Mesenteric fat pad (tissue), 1 donor: ENCODE results near the gene AMIGO2. TPM values are rescaled to one million over a fixed set of nuclear protein-coding genes. Genes with fewer than 3 reads are reported as not detected.
"Not testable (repeated sequence)": the region's sequence is repeated elsewhere in the genome, so short reads cannot be mapped to it uniquely, and the experiment has no call there.

Experiments used
- DNase-seq: peaks from one replicate; pipeline ENCODE4 v3.0.0-alpha.2; 2020; ENCODE audit warnings: low spot score
- total RNA-seq: library from RNA; stranded (reverse); fragmentation: NEBNext Ultra II Directional; extraction: Animal tissue kit (Norgen Biotek cat#: 25700); gene quantifications from one replicate; pipeline ENCODE4 v1.2.1, GENCODE V29; 2021
- donor health status: DM: yes; HTN: yes; CAD: no.

Gene AMIGO2
- total RNA-seq, 1 donor from 2014 or later: 16.4 TPM

DNA sequence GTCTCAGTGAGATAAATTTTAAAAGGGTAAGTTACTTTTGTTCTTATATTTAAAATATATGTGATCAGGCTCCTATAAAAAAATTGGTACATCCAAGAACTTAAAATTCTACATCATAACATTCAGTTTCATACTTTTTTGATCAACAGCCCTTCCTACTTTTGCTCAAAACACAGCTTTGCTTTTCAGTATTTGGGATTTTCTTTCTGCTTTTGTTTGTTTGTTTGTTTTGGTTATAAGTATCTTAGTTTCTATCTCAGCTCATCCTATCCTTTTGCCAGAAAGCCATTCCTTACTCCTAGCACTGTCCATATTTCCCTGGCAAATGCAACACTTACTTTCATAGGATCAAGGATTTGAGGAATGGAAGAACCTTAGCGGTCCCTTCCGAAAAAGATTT is 5.0 kb downstream of the AMIGO2 start:
- DNase-seq: no peak

DNA sequence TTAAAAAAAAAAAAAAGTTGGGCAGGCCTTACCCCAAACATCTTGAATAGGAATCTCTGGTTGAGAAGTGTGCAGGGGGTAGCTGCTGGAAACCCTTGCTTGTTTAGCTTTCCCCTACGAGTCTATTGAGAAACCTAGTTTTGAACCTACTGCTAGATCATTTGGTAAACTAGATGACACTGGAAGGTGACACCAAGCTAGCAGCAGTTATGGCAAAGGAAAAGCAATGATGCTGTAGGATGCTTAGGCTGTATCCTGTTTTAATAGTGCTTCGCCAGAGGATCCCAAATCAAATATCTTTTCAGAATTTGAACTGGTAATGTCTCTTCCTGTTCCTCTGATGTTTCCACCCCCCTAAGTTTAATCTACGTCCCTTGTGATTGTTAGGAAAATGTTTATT is 5.8 kb downstream of the AMIGO2 start:
- no peak for DNase-seq

DNA sequence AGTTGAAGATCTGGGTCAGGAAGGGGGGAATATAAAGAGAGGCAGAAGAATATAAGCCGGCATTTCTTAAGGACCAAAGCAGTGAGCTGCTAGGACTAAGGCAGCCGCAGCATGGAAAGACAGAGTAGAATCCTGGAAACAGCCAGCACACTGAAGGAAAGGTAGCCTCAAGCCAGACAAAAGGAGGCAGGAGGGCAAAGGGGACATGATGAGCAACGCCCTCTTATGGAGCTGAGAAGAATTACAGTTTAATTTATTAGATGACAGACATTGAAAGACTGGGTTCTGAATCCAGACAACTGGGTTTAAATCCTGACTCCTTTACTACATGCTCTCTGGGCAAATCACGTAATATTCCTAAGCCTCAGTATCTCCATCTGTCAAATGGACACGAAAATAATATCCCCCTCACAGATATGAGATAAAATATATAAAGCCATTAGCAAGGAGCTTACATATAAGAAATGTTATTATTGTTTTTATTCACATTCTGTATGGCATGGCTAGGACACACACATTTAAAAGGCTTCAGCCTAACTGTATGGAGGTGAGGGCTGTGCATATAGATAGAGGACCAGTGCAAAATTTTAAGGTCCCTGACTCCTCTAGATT is 8.4 kb downstream of the AMIGO2 start:
- DNase-seq: no peak

DNA sequence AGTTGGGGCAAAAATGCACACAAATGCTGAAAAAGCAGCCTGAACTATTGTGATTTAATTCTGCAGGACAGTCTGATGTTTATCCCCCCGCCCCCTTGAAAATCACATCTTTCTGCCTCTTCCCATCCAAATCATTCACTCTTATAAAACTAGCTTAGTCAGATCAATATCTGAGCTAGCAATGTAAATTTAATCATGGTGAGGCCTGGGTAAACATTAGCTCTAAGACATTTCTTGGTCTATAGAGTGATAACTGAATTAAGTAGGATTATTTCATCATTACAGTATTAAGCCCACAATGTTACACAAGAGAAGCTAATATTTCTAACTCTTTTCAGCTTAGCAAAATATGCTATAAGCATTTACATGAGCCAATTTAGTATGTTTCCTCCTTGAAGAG is 9.4 kb downstream of the AMIGO2 start:
- DNase-seq: no peak

DNA sequence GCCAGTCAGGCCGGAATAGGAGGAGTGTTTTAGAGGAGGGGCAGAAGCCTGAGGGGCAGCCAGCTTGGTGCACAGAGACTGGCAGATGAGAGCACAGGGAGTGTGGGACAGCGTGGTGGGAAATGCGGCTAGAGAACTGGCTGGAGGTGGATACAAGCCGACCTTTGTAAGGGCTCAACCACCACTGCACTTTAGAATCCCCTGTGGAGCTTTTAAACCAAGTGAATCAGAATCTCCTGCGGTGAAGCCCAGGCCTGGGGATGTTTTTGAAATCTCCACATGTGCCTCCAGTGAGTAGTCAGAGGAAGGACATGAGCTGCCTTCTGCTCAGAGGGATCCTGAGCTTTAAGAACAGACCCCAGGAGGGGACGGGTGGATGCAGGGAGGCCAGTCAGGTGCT is 11.2 kb downstream of the AMIGO2 start:
- no peak for DNase-seq

DNA sequence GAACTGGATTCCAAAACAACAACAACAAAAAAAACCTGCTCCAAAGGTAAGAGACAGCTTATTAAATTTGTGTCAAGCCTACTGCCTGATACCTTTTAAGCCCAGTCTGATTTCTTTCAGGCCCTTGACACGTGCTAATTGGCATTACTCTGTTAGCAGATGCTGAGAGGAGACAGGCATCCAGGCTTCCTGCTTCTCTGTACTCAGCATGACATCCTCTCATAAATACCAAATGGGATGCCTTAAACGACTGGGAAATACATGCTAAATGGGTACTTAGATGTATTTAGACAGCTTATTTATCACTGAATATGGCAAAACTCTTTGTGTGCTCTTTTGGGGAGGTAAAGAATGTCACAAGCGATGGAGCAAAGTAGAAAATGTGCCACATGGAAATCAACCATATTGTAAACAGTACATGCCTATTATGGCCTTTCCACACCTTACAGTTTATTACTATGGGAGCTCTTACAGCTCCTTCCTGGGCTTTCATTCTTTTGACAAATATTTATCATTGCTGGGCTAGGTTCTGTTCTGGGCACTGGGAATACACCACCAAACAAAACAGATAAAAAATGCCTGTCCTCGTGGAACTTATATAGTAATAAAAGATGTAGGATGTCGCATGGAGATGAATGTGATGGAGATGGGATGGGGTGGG is 11.9 kb downstream of the AMIGO2 start:
- DNase-seq: no peak

DNA sequence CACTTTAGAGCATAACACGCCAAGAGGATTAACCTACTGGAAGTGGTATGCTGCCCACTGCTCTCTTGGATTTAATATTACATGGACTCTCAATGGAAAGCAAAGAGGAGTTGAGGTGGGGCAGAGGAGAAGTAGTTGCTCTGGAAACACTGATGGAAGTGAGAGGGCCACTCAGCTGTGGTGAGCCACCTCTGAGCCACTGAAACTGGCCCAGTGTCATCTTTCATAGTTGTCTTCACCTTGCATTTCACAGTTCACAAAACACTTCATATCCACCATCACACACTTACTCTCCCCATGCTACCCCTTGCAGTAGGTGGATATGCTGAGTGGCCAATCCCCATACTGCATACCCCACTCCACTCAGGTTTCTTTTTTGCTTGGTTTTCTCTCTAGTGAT is 12.6 kb downstream of the AMIGO2 start:
- no peak for DNase-seq

DNA sequence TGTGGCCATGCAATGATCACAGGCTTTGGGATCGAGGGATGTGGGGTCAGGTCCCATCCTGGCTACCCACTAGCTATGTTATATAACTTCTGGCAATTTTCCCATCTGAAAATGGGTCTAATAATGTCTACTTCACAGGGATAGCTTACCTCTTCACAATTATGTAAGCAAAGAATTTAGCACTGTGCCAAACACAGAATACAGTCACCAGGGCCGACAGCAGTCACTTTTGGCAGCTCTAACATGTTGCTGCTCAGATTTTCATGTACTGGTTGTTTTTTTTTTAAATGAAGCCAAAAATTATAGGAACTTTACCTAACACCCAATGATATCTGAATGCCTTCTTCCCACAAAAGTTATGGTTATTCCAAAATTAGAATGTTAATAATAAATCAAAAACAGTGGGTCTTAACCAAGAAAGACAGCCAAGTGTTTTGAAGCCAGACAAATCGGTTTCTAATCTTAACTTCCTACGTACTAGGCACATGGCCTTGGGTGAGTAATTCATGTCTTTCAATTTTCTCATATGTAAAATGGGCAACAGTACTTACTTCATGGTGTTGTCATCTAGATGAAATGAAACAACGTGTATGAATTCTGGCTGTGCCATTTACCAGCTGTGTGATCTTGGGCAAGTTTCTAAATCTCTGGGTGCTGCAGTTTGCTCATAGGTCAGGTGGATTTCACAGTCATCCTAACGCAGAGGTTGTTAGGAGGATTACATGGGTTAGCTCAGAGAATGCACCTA is 13.3 kb downstream of the AMIGO2 start:
- DNase-seq: no peak

DNA sequence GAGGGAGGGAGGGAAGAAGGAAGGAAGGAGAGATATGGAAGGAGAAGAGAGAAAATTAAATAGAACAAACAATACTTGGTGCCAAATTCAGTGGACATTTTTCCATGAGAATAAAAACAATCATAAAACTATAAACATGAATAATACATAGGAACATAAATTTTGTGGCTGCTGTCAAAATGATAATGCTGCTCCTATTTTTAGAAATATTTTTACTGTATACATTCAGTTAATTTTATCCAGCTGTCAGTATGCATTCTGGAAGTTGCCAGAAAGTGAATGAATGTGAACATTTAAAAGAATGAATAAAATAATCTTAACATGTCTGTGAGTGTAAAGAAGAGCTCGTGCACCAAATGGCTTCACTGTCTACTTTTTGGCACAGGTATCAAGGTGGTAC is 14.2 kb downstream of the AMIGO2 start:
- no peak for DNase-seq

DNA sequence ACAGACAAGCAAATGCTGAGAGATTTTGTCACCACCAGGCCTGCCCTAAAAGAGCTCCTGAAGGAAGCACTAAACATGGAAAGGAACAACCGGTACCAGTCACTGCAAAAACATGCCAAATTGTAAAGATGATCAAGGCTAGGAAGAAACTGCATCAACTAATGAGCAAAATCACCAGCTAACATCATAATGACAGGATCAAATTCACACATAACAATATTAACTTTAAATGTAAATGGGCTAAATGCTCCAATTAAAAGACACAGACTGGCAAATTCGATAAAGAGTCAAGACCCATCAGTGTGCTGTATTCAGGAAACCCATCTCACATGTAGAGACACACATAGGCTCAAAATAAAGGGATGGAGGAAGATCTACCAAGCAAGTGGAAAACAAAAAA is 21.1 kb downstream of the AMIGO2 start:
- not testable (repeated sequence) for DNase-seq

DNA sequence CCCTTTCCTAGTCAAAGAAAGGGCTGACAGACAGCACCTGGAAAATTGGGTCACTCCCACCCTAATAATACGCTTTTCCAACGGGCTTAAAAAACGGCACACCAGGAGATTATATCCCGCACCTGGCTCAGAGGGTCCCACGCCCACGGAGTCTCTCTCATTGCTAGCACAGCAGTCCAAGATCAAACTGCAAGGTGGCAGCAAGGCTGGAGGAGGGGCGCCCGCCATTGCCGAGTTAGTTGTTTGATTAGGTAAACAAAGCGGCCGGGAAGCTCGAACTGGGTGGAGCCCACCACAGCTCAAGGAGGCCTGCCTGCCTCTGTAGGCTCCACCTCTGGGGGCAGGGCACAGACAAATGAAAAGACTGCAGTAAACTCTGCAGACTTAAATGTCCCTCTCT is 22.8 kb downstream of the AMIGO2 start:
- not testable (repeated sequence) for DNase-seq

DNA sequence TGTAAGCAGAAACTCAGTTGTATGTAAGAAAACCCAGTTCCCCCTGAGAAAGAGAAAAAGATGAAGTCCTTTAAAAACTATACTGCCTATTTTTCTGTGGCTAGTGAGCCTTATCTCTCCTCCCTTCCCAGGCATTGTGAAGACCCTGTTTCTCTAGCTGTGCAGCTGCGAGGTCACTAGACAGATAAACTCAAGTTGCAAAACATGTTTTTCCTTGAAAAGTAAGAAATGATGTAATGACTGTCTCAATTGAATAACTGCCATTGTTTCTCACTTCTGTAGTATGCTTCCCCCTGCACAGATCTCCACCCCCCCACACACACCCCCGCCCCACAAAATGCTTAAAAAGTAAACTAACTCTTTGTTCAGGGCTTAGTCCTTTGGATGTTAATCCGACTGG is 23.9 kb downstream of the AMIGO2 start:
- DNase-seq: not testable (repeated sequence)

DNA sequence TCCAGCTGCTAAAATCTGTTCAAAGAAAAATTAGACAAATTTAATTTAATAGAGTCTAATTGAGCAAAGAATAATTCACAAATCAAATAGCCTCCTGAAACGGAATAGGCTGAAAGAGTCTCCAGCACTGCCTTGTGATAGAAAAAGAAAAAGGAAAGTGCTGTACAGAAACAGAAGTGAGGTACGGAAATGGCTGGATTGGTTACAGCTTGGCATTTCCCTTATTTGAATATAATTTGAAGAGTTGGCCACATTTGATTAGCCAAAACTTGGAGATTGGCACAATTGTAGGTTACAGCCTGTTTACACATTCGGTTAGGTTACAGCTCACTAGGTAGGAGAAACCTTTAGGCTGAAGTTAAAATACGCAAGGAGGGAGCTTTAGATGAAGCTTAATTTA is 25.1 kb downstream of the AMIGO2 start:
- DNase-seq: no peak

DNA sequence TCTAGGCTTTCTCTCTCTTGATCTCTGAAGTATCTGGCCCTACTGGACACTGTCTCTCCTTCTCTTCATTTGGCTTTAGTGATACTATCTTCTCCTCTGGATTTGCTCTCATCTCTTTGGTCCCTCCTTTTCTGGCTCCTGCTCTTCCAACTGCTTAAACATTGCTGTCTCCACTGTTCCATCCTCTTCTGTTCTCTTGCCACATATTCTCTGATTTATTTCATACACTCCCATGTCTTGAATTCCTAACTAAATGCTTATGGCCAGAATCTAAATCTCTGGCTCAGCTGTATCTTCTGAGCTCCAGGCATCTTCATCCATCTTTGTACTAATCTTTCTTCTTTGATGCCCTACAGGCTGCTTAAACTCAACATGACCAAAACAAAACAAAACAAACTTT is 25.8 kb downstream of the AMIGO2 start:
- DNase-seq: no peak

DNA sequence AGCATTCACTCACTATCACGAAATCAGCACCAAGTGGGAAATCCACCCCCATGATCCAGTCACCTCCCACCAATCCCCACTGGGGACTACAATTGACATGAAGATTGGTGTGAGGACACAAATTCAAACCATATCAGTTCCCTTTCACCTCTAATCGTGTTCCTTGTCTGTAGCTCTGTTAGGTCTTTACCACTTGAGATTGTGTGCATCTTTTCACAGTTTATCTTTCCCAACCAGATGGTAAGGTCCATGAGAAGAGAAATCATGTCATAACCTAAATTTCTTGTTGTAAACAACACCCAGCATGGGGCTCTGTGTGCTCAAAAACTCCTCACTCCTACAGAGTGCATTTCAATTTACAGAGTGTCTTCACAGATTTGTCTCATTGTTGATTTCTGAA is 27.5 kb downstream of the AMIGO2 start:
- no peak for DNase-seq

DNA sequence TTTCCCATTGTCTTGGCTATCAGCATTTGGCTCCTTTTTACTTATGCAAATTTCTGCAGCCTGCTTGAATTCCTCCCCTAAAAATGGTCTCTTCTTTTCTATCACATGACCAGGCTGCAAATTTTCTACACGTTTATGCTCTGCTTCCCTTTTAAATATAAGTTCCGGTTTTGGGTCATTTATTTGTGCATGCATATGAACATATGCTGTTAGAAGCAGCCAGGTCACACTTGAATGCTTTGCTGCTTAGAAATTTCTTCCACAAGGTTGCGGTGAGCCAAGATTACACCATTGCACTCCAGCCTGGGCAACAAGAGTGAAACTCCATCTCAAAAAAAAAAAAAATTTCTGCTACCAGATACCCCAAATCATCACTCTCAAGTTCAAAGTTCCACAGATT is 28.5 kb downstream of the AMIGO2 start:
- DNase-seq: not testable (repeated sequence)

DNA sequence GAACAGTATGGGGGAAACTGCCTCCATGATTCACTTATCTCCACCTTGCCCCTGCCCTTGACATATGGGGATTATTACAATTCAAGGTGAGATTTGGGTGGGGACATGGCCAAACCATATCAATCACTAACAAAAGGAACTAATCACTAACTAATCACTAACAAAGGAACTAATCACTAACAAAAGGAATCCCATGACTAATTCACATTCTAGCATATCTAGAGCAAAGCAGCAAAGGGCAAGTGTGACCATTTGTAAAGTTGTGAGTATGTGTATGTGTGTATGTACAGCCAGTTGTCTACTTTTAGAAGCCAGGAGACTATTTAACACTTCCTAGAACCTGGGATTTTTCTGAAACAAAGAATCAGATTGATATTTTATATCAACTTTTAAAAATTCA is 31.2 kb downstream of the AMIGO2 start:
- DNase-seq: no peak

DNA sequence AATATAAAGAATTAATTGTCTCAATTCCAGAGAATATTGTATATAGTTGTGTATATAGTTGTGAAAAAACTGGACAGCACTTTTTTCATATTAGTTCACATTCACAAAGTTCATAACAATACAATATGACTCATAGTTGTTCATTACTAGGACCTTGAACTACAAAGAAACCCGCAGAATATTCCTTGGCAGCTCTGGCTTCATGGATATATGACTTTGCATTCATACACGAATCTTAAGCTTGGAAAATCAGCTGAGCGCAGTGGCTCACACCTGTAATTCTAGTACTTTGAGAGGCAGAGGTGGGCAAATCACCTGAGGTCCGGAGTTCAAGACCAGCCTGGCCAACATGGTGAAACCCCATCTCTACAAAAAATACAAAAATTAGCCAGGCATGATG is 38.4 kb downstream of the AMIGO2 start:
- DNase-seq: no peak

DNA sequence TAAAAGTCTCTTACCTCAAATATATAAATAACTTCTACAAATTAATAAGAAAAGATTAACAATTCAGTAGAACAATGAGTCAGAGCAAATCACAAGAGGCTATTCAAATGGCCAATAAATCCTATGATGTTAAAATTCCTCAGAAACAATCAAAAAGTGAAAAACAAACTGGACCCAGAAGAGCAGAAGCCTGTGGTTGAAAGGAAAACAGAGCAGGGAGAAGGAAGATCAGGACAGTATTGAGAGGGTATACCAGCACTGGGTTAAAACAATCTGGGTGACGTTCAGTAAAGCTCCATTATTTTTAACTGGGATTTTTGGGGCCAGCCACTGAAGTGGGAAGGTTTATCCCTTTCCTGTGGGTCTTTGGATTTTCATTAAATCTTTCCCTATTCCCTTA is 40.0 kb downstream of the AMIGO2 start:
- DNase-seq: no peak

DNA sequence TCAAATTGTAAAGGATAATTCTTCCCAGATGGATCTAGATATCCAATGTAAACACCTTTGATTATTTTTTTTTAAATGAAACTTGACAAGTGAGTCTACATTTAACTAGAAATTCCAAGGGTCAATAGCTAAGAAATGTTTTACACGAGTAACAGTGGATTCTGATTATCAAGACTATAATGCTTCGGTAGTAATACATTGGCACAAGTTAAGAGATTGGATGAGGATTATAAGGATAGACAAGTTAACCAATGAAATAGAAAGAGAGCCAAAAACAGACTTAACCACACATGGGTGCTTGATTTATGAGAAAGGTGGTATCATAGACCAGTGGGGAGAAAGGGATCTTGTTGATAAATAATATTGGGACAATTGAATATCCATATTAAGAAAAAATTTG is 40.7 kb downstream of the AMIGO2 start:
- DNase-seq: no peak

DNA sequence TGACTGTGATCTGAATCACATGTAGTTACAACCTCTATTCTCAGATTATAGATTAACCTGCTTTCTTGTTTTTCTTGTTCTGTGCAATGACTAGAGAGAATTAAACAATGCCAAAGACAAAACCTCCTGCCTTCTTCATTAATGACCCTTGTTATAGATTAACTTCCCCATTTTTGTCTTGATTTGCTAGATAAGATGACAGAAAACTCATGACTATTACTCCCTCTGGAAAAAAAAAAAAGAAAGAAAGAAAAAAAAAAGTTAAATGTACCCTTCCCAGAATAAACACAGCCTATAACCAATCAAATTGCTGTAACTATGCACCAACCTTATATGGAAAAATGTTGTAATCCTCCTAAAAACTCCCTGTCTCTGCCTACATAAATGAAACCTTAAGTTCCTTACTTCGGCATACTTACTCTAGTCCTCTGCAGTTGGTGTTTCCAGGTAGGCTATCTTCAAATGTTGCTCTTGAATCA is 41.5 kb downstream of the AMIGO2 start:
- no peak for DNase-seq

DNA sequence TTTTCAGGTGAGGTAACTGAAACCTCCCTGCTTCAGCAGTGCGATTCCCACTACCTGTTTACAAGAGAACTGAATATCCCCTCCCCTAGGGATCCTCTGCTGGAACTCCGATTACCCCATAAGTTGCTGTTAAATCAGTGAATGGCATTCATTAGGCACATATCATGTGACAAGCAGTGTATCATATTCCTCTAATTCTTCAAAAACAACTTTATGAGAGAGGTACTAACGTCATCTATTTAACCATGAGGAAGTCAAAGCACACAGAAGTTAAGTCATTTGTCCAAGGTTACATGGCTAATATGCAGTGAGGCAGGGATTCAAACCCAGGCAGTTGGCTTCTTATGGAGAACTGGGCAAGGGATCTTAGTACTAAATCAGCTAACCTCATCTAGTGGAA is 44.3 kb downstream of the AMIGO2 start:
- DNase-seq: no peak

DNA sequence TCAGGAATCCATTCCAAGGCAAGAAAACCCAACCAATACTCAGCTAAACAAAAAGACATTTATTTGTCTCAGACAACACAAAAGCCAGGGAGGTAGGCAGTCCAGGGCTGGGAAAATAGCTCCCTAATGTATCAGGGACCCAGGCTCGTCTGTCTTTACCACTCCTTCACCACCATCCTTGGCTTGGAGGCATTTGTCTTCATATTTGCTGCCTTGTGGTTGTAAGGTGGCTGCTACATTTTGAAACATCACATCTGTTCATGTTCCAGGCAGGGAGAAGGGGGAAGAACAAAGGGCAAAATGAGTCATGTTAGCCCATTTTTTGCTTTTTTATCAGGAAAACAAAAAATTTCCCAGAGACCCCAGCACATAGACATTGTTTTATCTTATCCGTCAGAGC is 45.1 kb downstream of the AMIGO2 start:
- no peak for DNase-seq
